Spinal cord (tissue), 10 donors: ENCODE measurements around the gene PARVA. TPM values are rescaled to one million over a fixed set of nuclear protein-coding genes. Genes with fewer than 3 reads are reported as not detected.

Experiments used
- DNase-seq, 6 donors: peaks; one replicate each; pipeline versions ENCODE4 v3.0.0 to v3.0.0-alpha.2; 2013 to 2015; ENCODE audit warnings: low spot score in 6 of 6, low read depth in 4 of 6
- H3K27ac ChIP-seq: one replicate; pipeline ENCODE4 v1.5.1; 2013; ENCODE audit warnings: low read depth, low read length, control low read depth
- H3K27me3 ChIP-seq: one replicate; pipeline ENCODE4 v1.6.1; 2013; ENCODE audit warnings: low read length; ENCODE audit not compliant: control insufficient read depth, insufficient read depth
- H3K36me3 ChIP-seq: one replicate; pipeline ENCODE4 v1.6.1; 2013; ENCODE audit warnings: low read length; ENCODE audit not compliant: control insufficient read depth, insufficient read depth
- H3K4me1 ChIP-seq: one replicate; pipeline ENCODE4 v1.6.1; 2013; ENCODE audit warnings: low read length; ENCODE audit not compliant: control insufficient read depth, insufficient read depth
- H3K4me3 ChIP-seq: one replicate; pipeline ENCODE4 v1.5.1; 2013; ENCODE audit warnings: low read depth, low read length, control low read depth
- H3K9me3 ChIP-seq: one replicate; pipeline ENCODE4 v1.6.1; 2013; ENCODE audit warnings: low read length; ENCODE audit not compliant: control insufficient read depth, insufficient read depth
- WGBS: methylation state at CpG from one replicate; pipeline ENCODE4 v1.1.5; 2013; ENCODE audit warnings: missing lambda C conversion rate; ENCODE audit not compliant: insufficient coverage; 5-methylcytosine and 5-hydroxymethylcytosine counted together
- polyA plus RNA-seq, 2 donors: library from polyadenylated mRNA; unstranded; fragments of 120-200 nt; gene quantifications; one replicate each; pipeline ENCODE4 v1.2.1, GENCODE V29; 2013; ENCODE audit not compliant: insufficient read length in 2 of 2
- total RNA-seq, 2 donors: library from RNA; depleted of rRNA in 1 of 2; stranded (reverse); fragments of 120-200 nt in 1 of 2; fragments of >200 nt in 1 of 2; gene quantifications; one replicate each; pipeline versions ENCODE4 v1.2.3 to v1.2.4, GENCODE V29; 2013 to 2014
- donor health status: healthy.

PARVA gene
- total and polyA plus RNA-seq, 4 donors, result 19.1 to 36.3 (median 33.3) TPM

GRCh38 chr11:12411393-12411792 lies 34.0 kb downstream of the PARVA start:
- H3K9me3 ChIP-seq, result no peaks in the 10 kb centered on the region
- H3K27ac ChIP-seq, result no peak overlapping the region
- H3K27me3 ChIP-seq, result no peaks in the 10 kb centered on the region
- H3K4me1 ChIP-seq, result peaks cover 20% of the 10 kb centered on the region
- WGBS, result 83% methylated on average over 1 of the region's 3 CpGs
- no peak overlapping the region for H3K4me3 ChIP-seq
- no peak for DNase-seq
- no peaks in the 10 kb centered on the region for H3K36me3 ChIP-seq

GRCh38 chr11:12411806-12412727 lies 34.7 kb downstream of the PARVA start:
- peaks cover 20% of the 10 kb centered on the region for H3K4me1 ChIP-seq

DNA sequence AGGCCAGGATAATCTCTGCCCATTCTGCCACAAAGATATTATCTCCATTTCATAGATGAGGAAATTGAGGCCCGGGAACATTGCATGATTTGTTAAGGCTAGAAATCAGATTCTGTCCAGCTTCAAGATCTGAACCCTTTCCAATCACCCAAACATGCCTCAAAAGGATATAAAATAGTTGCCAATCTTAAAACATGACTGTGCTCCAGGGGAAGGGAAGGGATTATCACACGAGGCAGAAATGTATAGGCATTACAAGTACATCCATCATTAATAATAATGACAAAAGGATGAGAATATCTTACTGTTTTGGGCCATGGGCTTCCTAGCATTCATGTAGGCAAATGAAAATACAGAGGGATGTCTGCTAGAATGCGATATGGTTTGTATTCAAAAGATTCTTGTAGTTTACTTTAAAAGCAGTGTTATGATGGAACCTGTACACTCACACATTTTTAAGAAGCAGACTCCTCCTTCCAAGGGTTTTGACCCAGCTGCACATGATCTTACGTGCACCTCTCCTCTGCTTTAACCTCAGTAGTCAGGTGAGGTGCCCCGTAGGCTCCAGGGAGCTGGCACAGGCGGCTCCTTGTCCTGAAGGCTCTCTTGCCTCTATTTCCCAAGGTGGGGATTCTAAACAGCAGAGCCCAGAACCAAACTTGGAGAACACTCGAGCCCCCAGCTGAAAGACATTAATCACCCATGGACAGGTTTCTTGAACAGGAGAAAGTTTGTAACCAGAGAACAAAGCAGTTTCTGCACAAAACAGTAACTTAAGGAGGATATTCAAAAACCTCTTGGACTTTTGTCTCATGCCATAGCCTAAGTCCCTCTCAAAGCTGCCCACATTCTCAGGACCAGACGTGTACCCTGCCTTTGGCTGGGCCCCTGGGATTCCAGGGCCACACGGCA lies 36.0 kb downstream of the PARVA start:
- no peaks in the 10 kb centered on the region for H3K27me3 ChIP-seq
- no peak overlapping the region for H3K4me3 ChIP-seq
- 67% methylated on average over 6 of the region's 9 CpGs for WGBS
- DNase-seq, result no peak
- no peaks in the 10 kb centered on the region for H3K9me3 ChIP-seq
- peaks cover 20% of the 10 kb centered on the region for H3K4me1 ChIP-seq
- H3K36me3 ChIP-seq, result no peaks in the 10 kb centered on the region
- no peak overlapping the region for H3K27ac ChIP-seq

More at GRCh38 chr11:12411806-12412727, 34.7 kb downstream of the PARVA start:
- Histone ChIP-seq H3K9me3 (no peaks in the 10 kb centered on the region), H3K27me3 (no peaks in the 10 kb centered on the region), H3K27ac (peak overlapping the region; percentile 45), H3K4me3 (no peak overlapping the region), H3K36me3 (no peaks in the 10 kb centered on the region)
- DNase-seq, result peak in 5 of 6 donors; percentile 35 to 83 (median 48)
- 36% methylated on average over 6 of the region's 7 CpGs for WGBS

GRCh38 chr11:12414611-12415010 lies 37.2 kb downstream of the PARVA start:
- no peak overlapping the region for H3K4me3 ChIP-seq
- 100% methylated on average over 3 of the region's 6 CpGs for WGBS
- DNase-seq, result no peak
- H3K4me1 ChIP-seq, result peaks cover 20% of the 10 kb centered on the region
- H3K36me3 ChIP-seq, result no peaks in the 10 kb centered on the region
- no peaks in the 10 kb centered on the region for H3K27me3 ChIP-seq
- no peak overlapping the region for H3K27ac ChIP-seq
- no peaks in the 10 kb centered on the region for H3K9me3 ChIP-seq

DNA sequence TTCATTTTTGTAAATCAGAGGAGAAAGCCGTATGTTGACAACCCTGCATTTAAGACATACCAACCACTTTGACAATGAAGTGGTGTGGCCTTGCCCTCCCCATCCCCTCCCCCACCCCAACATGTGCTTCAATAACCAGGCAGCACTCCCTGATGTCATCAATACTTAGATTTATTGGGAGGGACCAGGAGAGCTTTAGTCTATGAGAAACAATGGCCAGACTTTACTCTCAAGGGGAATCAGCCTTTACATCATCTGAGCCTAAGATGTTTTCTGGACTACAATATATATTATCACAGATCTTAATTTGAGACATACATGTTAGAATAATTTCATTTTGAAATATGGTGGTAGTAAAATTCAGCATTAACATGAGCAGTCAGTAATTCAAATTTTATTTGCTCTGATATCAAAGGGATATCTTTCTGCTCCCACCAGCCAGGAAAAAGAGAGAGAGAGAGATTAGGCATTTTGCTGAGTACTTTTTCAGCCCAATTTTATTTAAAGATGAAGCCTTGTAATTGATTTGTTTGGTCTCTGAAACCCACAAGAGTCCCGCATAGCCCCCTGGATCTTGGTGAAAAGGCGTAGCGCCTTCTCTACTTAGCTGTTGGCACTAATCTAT lies 38.1 kb downstream of the PARVA start:
- peaks cover 13% of the 10 kb centered on the region for H3K4me1 ChIP-seq

DNA sequence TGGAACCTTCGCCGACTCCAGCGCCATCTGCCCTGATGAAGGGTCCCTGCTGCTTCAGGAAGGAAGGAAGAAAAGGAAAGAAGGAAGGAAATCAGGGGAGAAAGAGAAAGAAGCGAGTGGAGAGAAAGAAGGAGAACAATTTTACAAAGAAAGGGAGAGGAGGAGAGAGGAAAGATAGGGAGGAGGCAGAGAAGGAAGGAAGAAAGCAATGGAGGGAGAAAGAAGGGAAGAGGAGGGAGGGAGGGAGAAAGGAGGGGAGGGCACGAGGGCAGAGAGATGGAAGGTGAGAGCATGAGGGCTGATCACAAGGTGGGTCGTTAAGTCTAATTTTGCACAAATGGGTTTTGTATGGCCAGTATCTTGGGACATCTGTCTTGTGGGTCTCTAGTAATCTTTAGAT lies 39.2 kb downstream of the PARVA start:
- no peak overlapping the region for H3K27ac ChIP-seq
- WGBS, result 91% methylated on average over 6 of the region's 6 CpGs
- no peak for DNase-seq

More for the DNA sequence above, 38.1 kb downstream of the PARVA start:
- DNase-seq, result no peak
- H3K9me3 ChIP-seq, result no peaks in the 10 kb centered on the region
- WGBS, result no CpG with 5 or more reads among the region's 4 CpGs
- no peaks in the 10 kb centered on the region for H3K27me3 ChIP-seq
- no peak overlapping the region for H3K27ac ChIP-seq
- no peak overlapping the region for H3K4me3 ChIP-seq
- H3K36me3 ChIP-seq, result no peaks in the 10 kb centered on the region

DNA sequence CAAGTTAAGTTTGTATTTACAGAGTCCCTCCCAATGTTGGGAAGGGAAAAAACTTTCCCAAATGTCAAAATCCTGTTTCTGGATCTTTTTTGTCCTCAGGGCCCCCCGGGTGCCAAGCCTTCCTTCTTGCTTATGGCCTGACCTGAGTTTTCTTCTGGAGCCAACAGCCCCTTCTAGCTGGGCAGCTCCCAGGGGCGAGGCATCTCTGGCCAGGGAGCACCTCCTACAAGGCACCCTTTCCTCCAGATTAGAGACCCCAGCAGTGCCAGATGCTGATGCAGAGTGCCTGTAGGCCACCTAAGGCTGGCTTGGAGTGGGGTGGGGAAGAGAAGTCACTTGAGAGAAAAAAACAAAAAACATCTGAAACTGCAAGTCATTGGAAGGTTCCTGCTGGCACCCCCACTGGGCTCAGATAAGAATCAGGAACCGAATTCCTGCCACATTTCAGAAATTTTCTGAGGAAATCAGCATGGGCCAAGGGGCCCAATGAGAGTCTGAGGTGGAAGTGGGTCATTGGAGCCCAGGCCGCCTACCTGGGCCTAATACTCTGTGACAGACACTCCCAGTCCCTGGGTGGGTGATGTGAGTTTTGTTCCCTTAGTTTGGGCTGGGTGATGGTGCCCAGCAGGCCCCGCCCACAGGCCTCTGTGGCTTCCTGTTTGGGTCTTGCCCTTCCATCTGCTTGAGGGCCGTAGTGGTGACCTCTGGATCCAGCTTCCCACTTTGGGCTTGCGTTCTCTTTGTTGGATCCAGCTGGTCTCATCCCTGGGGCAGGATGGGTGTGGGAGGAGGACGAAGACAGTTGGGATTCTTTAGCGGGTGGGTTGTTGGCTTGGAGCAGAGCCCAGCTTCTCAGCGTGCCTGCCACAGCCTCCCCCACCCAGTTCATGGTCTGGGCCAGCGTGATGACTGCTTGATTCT lies 40.6 kb downstream of the PARVA start:
- Histone ChIP-seq H3K27me3 (no peaks in the 10 kb centered on the region), H3K4me3 (no peak overlapping the region), H3K9me3 (no peaks in the 10 kb centered on the region), H3K4me1 (peaks cover 7% of the 10 kb centered on the region), H3K27ac (no peak overlapping the region), H3K36me3 (no peaks in the 10 kb centered on the region)
- WGBS, result 83% methylated on average over 8 of the region's 11 CpGs
- DNase-seq, result no peak

More for the DNA sequence above, 39.2 kb downstream of the PARVA start:
- Histone ChIP-seq H3K4me3 (no peak overlapping the region), H3K27me3 (no peaks in the 10 kb centered on the region), H3K4me1 (peaks cover 12% of the 10 kb centered on the region), H3K36me3 (no peaks in the 10 kb centered on the region), H3K9me3 (no peaks in the 10 kb centered on the region)

GRCh38 chr11:12420040-12420439 lies 42.7 kb downstream of the PARVA start:
- no peak overlapping the region for H3K27ac ChIP-seq
- H3K4me1 ChIP-seq, result no peaks in the 10 kb centered on the region
- no CpG with 5 or more reads among the region's 3 CpGs for WGBS
- no peaks in the 10 kb centered on the region for H3K27me3 ChIP-seq
- H3K4me3 ChIP-seq, result no peak overlapping the region
- no peaks in the 10 kb centered on the region for H3K9me3 ChIP-seq
- no peak for DNase-seq
- no peaks in the 10 kb centered on the region for H3K36me3 ChIP-seq
